ENCODE results near the gene MAPK8.

Gene MAPK8

GRCh38 chr10:48423884-48424283 lies 117.4 kb downstream of the MAPK8 start:
- DNase-seq, result no peak

GRCh38 chr10:48428896-48429295 lies 122.4 kb downstream of the MAPK8 start:
- no peak for DNase-seq

GRCh38 chr10:48429309-48429708 lies 122.8 kb downstream of the MAPK8 start:
- no peak for DNase-seq

GRCh38 chr10:48430402-48430993 lies 124.0 kb downstream of the MAPK8 start:
- DNase-seq, result no peak

- DNase-seq, result no peak
Observed at GRCh38 chr10:48431871-48432270, 125.4 kb downstream of the MAPK8 start.

- no peak for DNase-seq
Observed at GRCh38 chr10:48437546-48437945, 131.1 kb downstream of the MAPK8 start.

- no peak for DNase-seq
Observed at GRCh38 chr10:48439031-48439430, 132.6 kb downstream of the MAPK8 start.

GRCh38 chr10:48439581-48440041 lies 133.1 kb downstream of the MAPK8 start:
- DNase-seq, result no peak

GRCh38 chr10:48440771-48441170 lies 134.3 kb downstream of the MAPK8 start:
- DNase-seq, result no peak

- no peak for DNase-seq
Observed at GRCh38 chr10:48442090-48442808, 135.8 kb downstream of the MAPK8 start.

- DNase-seq, result no peak
Observed at GRCh38 chr10:48442809-48443177, 136.3 kb downstream of the MAPK8 start.

- no peak for DNase-seq
Observed at GRCh38 chr10:48444266-48444665, 137.8 kb downstream of the MAPK8 start.

- DNase-seq, result no peak
Observed at GRCh38 chr10:48444861-48445841, 138.7 kb downstream of the MAPK8 start.

GRCh38 chr10:48445932-48446331 lies 139.5 kb downstream of the MAPK8 start:
- no peak for DNase-seq

GRCh38 chr10:48446785-48447184 lies 140.3 kb downstream of the MAPK8 start:
- DNase-seq, result no peak

GRCh38 chr10:48447356-48448215 lies 141.1 kb downstream of the MAPK8 start:
- no peak for DNase-seq

GRCh38 chr10:48448796-48449195 lies 142.3 kb downstream of the MAPK8 start:
- DNase-seq, result no peak

GRCh38 chr10:48449501-48450232 lies 143.2 kb downstream of the MAPK8 start:
- DNase-seq, result no peak

- no peak for DNase-seq
Observed at GRCh38 chr10:48450233-48450740, 143.8 kb downstream of the MAPK8 start.

GRCh38 chr10:48450741-48451466 lies 144.4 kb downstream of the MAPK8 start:
- DNase-seq, result no peak

Data from left hindlimb (tissue), 1 donor.